Measurements from ENCODE around the gene BTBD9.

DNA sequence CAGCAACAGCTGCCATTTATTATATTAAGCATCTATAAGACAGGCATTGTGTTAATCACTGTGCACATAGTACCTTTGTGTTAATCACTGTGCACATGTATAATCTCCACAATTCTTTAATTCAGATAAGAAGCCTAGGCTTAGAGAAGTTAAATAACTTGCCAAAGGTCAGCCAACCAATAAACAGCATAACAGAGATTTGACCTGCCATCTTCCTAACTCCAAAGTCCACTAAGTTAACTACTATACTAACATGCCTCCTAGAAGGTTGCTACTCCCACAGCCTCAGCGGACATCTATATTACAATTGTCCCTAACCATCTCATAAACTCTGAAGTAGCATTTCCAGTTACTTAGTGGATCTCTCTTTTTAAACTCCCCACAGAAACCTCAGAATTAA is 3.7 kb downstream of the BTBD9 start:
- no peak for TF ChIP-seq EZH2 (IDR thresholded peaks at IDR 0.05)
- no peak for TF ChIP-seq FOXP2 (optimal IDR thresholded peaks at IDR 0.05; ENCODE audit: control extremely low read depth, extremely low read length, insufficient read depth)
